Measurements from ENCODE around the gene AOX1. TPM values are rescaled to one million over a fixed set of nuclear protein-coding genes. Genes with fewer than 3 reads are reported as not detected.

Gene AOX1
- total and polyA plus RNA-seq, 4 donors: 9.9 to 1,131 (median 486) TPM

- Histone ChIP-seq H3K36me3 (ENCODE audit: control insufficient read depth in 4 of 4, insufficient read depth in 3 of 4, low read depth in 1 of 4, low read length in 3 of 4) (no peaks in the 10 kb centered on the region), H3K4me3 (ENCODE audit: low read depth in 1 of 3, low read length in 3 of 3) (no peak overlapping the region), H3K9me3 (ENCODE audit: control insufficient read depth in 4 of 4, low read length in 3 of 4) (no peaks in the 10 kb centered on the region), H3K27ac (ENCODE audit: low read depth in 1 of 2, low read length in 2 of 2) (no peak overlapping the region), H3K4me1 (ENCODE audit: control insufficient read depth in 4 of 4, insufficient read depth in 4 of 4, low read length in 3 of 4) (peaks cover 0 to 8% (median 6%) of the 10 kb centered on the region in 4 donors), H3K9ac (ENCODE audit: low read depth in 1 of 2, low read length in 2 of 2) (no peak overlapping the region), H3K27me3 (ENCODE audit: control insufficient read depth in 4 of 4, insufficient read depth in 4 of 4, low read length in 3 of 4) (no peaks in the 10 kb centered on the region)
- WGBS: 62% methylated on average over 3 of the region's 3 CpGs
- DNase-seq (ENCODE audit: low spot score): no peak
- TF ChIP-seq EGR1 (IDR thresholded peaks at IDR 0.05; ENCODE audit: low read depth in 2 of 2): no peak
- TF ChIP-seq RXRA (IDR thresholded peaks at IDR 0.05): peak; percentile 40 to 64
- TF ChIP-seq RAD21 (IDR thresholded peaks at IDR 0.05): peak in 1 of 2 donors; percentile 16
- peak; percentile 37 to 47 for TF ChIP-seq HNF4A (conservative IDR thresholded peaks at IDR 0.05)
- peak; percentile 16 for TF ChIP-seq SP1 (IDR thresholded peaks at IDR 0.05)
- no peak for TF ChIP-seq ATF3 (IDR thresholded peaks at IDR 0.05)
Observed at GRCh38 chr2:200705305-200706041, 119.7 kb downstream of the AOX1 start.

- no peaks in the 10 kb centered on the region for H3K9me3 ChIP-seq (ENCODE audit: control insufficient read depth in 4 of 4, low read length in 3 of 4)
- no peak for DNase-seq (ENCODE audit: low spot score)
- H3K27ac ChIP-seq (ENCODE audit: low read depth in 1 of 2, low read length in 2 of 2): no peak overlapping the region
- no peak overlapping the region for H3K9ac ChIP-seq (ENCODE audit: low read depth in 1 of 2, low read length in 2 of 2)
- H3K36me3 ChIP-seq (ENCODE audit: control insufficient read depth in 4 of 4, insufficient read depth in 3 of 4, low read depth in 1 of 4, low read length in 3 of 4): no peaks in the 10 kb centered on the region
- no peak overlapping the region for H3K4me3 ChIP-seq (ENCODE audit: low read depth in 1 of 3, low read length in 3 of 3)
- no peaks in the 10 kb centered on the region for H3K27me3 ChIP-seq (ENCODE audit: control insufficient read depth in 4 of 4, insufficient read depth in 4 of 4, low read length in 3 of 4)
- 91% methylated on average over 1 of the region's 1 CpG for WGBS
- peaks cover 0 to 4% (median 0%) of the 10 kb centered on the region in 4 donors for H3K4me1 ChIP-seq (ENCODE audit: control insufficient read depth in 4 of 4, insufficient read depth in 4 of 4, low read length in 3 of 4)
- TF ChIP-seq TAF1 (conservative IDR thresholded peaks at IDR 0.05): no peak
- no peak for TF ChIP-seq RXRA (IDR thresholded peaks at IDR 0.05)
- TF ChIP-seq MAX (IDR thresholded peaks at IDR 0.05): no peak
Observed at GRCh38 chr2:200708943-200709342, 123.1 kb downstream of the AOX1 start.

- no peaks in the 10 kb centered on the region for H3K9me3 ChIP-seq (ENCODE audit: control insufficient read depth in 4 of 4, low read length in 3 of 4)
- H3K4me3 ChIP-seq (ENCODE audit: low read depth in 1 of 3, low read length in 3 of 3): peak overlapping the region in 2 of 3 donors; percentile 28 to 32
- H3K27me3 ChIP-seq (ENCODE audit: control insufficient read depth in 4 of 4, insufficient read depth in 4 of 4, low read length in 3 of 4): no peaks in the 10 kb centered on the region
- H3K27ac ChIP-seq (ENCODE audit: low read depth in 1 of 2, low read length in 2 of 2): peak overlapping the region; percentile 86 to 91
- 6% methylated on average over 17 of the region's 17 CpGs for WGBS
- H3K36me3 ChIP-seq (ENCODE audit: control insufficient read depth in 4 of 4, insufficient read depth in 3 of 4, low read depth in 1 of 4, low read length in 3 of 4): no peaks in the 10 kb centered on the region
- DNase-seq (ENCODE audit: low spot score): peak; percentile 59
- H3K9ac ChIP-seq (ENCODE audit: low read depth in 1 of 2, low read length in 2 of 2): peak overlapping the region; percentile 49 to 82
- peaks cover 0 to 4% (median 0%) of the 10 kb centered on the region in 4 donors for H3K4me1 ChIP-seq (ENCODE audit: control insufficient read depth in 4 of 4, insufficient read depth in 4 of 4, low read length in 3 of 4)
- TF ChIP-seq SP1 (IDR thresholded peaks at IDR 0.05): peak; percentile 67
- peak; percentile 61 for TF ChIP-seq ZBTB33 (IDR thresholded peaks at IDR 0.05)
- peak in 1 of 2 donors; percentile 52 for TF ChIP-seq EGR1 (IDR thresholded peaks at IDR 0.05; ENCODE audit: low read depth in 2 of 2)
- peak; percentile 43 for TF ChIP-seq HNF4G (IDR thresholded peaks at IDR 0.05)
- peak; percentile 86 for TF ChIP-seq CTCF (IDR thresholded peaks at IDR 0.05; ENCODE audit: low read depth, low read length, missing input control)
- peak; percentile 87 for TF ChIP-seq REST (IDR thresholded peaks at IDR 0.05)
- TF ChIP-seq FOXA2 (IDR thresholded peaks at IDR 0.05): peak; percentile 45
- TF ChIP-seq HNF4A (conservative IDR thresholded peaks at IDR 0.05): peak; percentile 60 to 67
- TF ChIP-seq RAD21 (IDR thresholded peaks at IDR 0.05): peak; percentile 97 to 100
- TF ChIP-seq YY1 (IDR thresholded peaks at IDR 0.05): peak; percentile 84
- TF ChIP-seq RXRA (IDR thresholded peaks at IDR 0.05): peak; percentile 54 to 63
- no peak for TF ChIP-seq MAX (IDR thresholded peaks at IDR 0.05)
- TF ChIP-seq JUND (IDR thresholded peaks at IDR 0.05): peak; percentile 79 to 87
- peak; percentile 75 for TF ChIP-seq TAF1 (conservative IDR thresholded peaks at IDR 0.05)
- TF ChIP-seq FOXA1 (IDR thresholded peaks at IDR 0.05): peak; percentile 60
- peak; percentile 68 for TF ChIP-seq NR2F2 (IDR thresholded peaks at IDR 0.05)
Observed at GRCh38 chr2:200713003-200713703, 127.3 kb downstream of the AOX1 start.

Data from liver (tissue), 9 donors.